Peyer's patch (tissue), 4 donors: ENCODE data around the gene GKN1. TPM values are rescaled to one million over a fixed set of nuclear protein-coding genes. Genes with fewer than 3 reads are reported as not detected.
"Not testable (repeated sequence)": the region's sequence is repeated elsewhere in the genome, so short reads cannot be mapped to it uniquely, and the experiment has no call there.

Experiments used
- DNase-seq, 3 donors: peaks; one replicate each; pipeline ENCODE4 v3.0.0-alpha.2; 2017 to 2019
- H3K27ac ChIP-seq, 4 donors: fragments of 200-600 bp; sonication (generic); one replicate each; pipeline ENCODE4 v1.5.1; 2016 to 2019
- H3K27me3 ChIP-seq, 2 donors: fragments of 200-600 bp; sonication (generic); one replicate each; pipeline ENCODE4 v1.5.1; 2019
- H3K36me3 ChIP-seq, 3 donors: fragments of 200-600 bp; sonication (generic); one replicate each; pipeline ENCODE4 v1.5.1; 2016 to 2019
- H3K4me1 ChIP-seq, 4 donors: fragments of 200-600 bp; sonication (generic); one replicate each; pipeline ENCODE4 v1.5.1; 2016 to 2019
- H3K4me3 ChIP-seq, 4 donors: fragments of 200-600 bp; sonication (generic); 1 replicate in 3 of 4; 2 replicates in 1 of 4; pipeline ENCODE4 v1.5.1; 2016 to 2019; ENCODE audit warnings: mild to moderate bottlenecking in 1 of 4
- H3K9me3 ChIP-seq, 4 donors: fragments of 200-600 bp; sonication (generic); one replicate each; pipeline ENCODE4 v1.5.1; 2016 to 2019; ENCODE audit warnings: mild to moderate bottlenecking in 1 of 4
- POLR2A ChIP-seq, 2 donors: fragments of 450-650 bp; IDR thresholded peaks; one replicate each; pipeline ENCODE4 v1.5.1; 2017; ENCODE audit warnings: antibody characterized with exemption in 2 of 2, mild to moderate bottlenecking in 2 of 2, moderate library complexity in 2 of 2
- total RNA-seq, 4 donors: library from RNA; depleted of rRNA; stranded (reverse); fragments of >200 nt; gene quantifications; one replicate each; pipeline ENCODE4 v1.1.0, GENCODE V29; 2016
- TF ChIP-seq, protein P1 (sequence below), 6 experiments: fragments of 450-650 bp in 4 of 6; fragments of 200-600 bp in 2 of 6; sonication (generic) in 1 of 6; IDR thresholded peaks; one replicate each; pipeline ENCODE4 v1.5.1; 2017 to 2019; ENCODE audit warnings: antibody characterized with exemption in 6 of 6, mild to moderate bottlenecking in 3 of 6, moderate library complexity in 1 of 6

The GKN1 gene
- total RNA-seq, 4 donors from 2014 or later, result not detected

DNA sequence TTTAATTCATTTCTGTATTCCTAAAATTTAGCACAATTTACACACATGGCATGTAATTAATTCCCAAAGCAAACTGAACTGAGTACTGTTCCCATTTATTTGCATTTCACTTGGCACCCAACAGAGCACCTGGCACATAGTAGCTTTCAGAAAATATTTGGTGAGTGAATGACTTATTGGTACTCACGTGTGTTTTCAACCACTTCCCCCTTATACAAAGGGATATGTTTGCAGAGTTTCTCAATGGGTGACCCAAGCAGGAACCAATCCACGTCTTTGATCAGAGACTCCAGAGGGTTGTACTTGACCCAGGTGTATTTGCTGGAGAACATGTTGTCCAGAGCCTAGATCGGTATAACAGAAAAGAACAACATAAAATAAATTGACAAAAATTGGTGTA, 28.3 kb upstream of the GKN1 start:
- TF ChIP-seq, protein P1, sequence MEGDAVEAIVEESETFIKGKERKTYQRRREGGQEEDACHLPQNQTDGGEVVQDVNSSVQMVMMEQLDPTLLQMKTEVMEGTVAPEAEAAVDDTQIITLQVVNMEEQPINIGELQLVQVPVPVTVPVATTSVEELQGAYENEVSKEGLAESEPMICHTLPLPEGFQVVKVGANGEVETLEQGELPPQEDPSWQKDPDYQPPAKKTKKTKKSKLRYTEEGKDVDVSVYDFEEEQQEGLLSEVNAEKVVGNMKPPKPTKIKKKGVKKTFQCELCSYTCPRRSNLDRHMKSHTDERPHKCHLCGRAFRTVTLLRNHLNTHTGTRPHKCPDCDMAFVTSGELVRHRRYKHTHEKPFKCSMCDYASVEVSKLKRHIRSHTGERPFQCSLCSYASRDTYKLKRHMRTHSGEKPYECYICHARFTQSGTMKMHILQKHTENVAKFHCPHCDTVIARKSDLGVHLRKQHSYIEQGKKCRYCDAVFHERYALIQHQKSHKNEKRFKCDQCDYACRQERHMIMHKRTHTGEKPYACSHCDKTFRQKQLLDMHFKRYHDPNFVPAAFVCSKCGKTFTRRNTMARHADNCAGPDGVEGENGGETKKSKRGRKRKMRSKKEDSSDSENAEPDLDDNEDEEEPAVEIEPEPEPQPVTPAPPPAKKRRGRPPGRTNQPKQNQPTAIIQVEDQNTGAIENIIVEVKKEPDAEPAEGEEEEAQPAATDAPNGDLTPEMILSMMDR (IDR thresholded peaks at IDR 0.05), result no peak
- no peak for TF ChIP-seq POLR2A (IDR thresholded peaks at IDR 0.05)
- Histone ChIP-seq H3K27me3 (no peaks in the 10 kb centered on the region), H3K36me3 (no peaks in the 10 kb centered on the region), H3K4me1 (no peaks in the 10 kb centered on the region), H3K4me3 (no peak overlapping the region), H3K27ac (no peak overlapping the region), H3K9me3 (no peaks in the 10 kb centered on the region)
- no peak for DNase-seq

DNA sequence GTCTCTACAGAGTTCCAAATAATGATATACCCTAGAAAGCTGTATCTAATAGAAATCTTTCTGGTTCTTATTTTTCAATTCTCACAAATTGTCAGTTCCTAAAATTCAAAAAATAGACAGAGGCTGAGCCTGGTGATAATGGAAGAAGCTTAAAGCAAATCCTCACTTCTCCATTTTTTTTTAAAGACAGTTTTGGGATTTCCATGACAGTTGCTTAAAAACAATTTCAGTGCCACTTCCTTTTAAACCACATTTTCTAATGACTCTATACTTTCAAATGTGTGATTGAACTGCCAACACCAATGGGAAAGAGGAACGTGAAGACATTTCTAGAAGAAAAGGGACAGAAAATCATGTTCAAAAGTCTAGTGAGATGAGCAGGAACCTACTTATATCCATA, 25.7 kb upstream of the GKN1 start:
- Histone ChIP-seq H3K4me1 (no peaks in the 10 kb centered on the region), H3K27me3 (no peaks in the 10 kb centered on the region), H3K4me3 (no peak overlapping the region), H3K9me3 (no peaks in the 10 kb centered on the region), H3K27ac (no peak overlapping the region), H3K36me3 (no peaks in the 10 kb centered on the region)
- TF ChIP-seq, protein P1 (IDR thresholded peaks at IDR 0.05), result no peak
- no peak for TF ChIP-seq POLR2A (IDR thresholded peaks at IDR 0.05)
- no peak for DNase-seq

DNA sequence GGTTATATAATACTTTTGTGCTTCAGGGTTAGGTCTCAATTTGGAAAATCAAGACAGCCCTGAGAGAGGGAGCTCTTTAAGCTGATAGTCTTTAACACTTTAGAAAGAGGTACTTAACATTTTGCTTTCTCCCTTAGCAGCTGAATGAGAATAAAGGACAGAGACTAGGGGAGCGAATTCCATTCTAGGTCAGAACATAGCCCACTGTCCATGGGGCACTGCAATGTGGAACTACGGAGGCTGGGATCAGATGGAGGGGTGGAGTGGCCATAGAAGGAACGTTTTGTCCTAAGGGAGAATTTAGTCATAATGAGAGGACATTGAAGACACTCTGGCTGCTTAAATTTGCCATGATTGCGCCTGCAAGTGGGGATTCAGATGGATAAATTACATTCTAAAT, 22.5 kb upstream of the GKN1 start:
- no peaks in the 10 kb centered on the region for H3K36me3 ChIP-seq
- no peak overlapping the region for H3K27ac ChIP-seq
- no peaks in the 10 kb centered on the region for H3K4me1 ChIP-seq
- H3K27me3 ChIP-seq, result no peaks in the 10 kb centered on the region
- no peak for DNase-seq
- TF ChIP-seq POLR2A (IDR thresholded peaks at IDR 0.05), result no peak
- H3K4me3 ChIP-seq, result no peak overlapping the region
- no peaks in the 10 kb centered on the region for H3K9me3 ChIP-seq

DNA sequence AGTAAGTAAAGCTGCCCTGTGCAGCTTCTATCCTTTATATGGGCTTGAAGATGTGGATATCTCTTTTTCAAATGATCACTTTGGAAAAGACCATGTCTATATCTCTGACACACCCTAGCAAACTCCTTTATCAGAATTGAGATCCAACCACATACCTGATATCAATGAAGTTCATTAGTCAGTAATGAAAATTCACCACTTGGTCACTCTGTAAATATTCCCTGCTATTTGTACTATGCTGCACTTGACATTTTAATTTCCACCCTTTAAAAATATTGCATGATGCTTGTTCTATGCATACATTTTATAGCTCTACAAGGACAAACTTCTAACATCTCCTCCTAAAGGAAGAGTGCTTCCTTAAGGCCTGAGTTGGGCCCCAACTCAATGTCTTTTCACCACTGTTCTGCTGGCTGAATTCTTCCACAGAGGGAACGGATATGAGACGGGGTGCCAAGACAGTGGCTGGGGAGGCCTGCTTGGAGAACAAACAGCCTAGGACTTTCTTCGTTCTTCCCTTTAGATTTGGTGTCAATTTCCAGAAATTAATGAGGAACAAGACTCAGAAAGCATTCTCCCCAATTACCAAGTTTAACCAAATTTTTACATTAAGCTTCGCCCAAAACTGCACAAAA, 21.4 kb upstream of the GKN1 start, which contains the start of gene GKN2:
TSS of gene GKN2 (minus strand) at position 7 of the 635 bp plus-strand sequence. CDS start 32 bp downstream, outside the sequence.
- no peak within 1 kb of the TSS for H3K4me3 ChIP-seq
- no peaks in the 10 kb centered on the region for H3K4me1 ChIP-seq
- H3K27ac ChIP-seq, result no peak within 1 kb of the TSS
- H3K9me3 ChIP-seq, result no peaks in the 10 kb centered on the region
- no peaks in the 10 kb centered on the region for H3K36me3 ChIP-seq
- no peaks in the 10 kb centered on the region for H3K27me3 ChIP-seq
- DNase-seq, result no peak
- TF ChIP-seq, protein P1 (IDR thresholded peaks at IDR 0.05), result no peak
- no peak for TF ChIP-seq POLR2A (IDR thresholded peaks at IDR 0.05)

DNA sequence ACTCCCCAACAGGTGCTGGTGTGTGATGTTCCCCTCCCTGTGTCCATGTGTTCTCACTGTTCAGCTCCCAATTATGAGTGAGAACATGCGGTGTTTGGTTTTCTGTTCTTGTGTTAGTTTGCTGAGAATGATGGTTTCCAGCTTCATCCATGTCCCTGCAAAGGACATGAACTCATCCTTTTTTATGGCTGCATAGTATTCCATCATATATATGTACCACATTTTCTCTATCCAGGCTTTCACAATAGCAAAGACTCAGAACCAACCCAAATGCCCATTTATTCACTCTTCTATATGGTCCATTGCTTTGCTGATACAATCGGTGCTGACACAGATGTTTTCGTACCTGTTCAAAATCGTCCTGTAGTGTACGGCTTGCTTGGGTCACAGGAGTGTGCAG, 19.0 kb upstream of the GKN1 start:
- H3K27ac ChIP-seq, DNase-seq, H3K9me3 ChIP-seq, H3K36me3 ChIP-seq, H3K4me3 ChIP-seq, H3K27me3 ChIP-seq, H3K4me1 ChIP-seq: not testable (repeated sequence)

DNA sequence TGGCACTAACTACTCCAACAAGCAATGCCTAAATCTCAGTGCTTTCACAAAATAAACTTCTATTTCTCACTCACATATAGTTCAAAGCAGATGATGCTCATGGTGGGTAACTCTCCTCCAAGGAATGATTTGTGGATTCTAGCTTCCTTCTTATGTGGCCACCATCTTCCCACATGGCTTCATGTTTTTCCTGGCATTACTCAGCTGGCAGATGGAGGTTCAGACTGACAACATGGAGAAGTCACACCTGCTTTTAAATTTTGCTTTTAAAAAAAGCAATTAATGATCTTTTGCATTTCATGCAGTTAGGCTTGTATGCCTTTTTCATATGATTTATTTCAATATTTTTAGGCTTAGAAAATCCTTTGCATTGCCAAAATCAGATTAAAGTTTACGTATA, 15.4 kb upstream of the GKN1 start:
- H3K4me1 ChIP-seq, result no peaks in the 10 kb centered on the region
- H3K27ac ChIP-seq, result no peak overlapping the region
- no peaks in the 10 kb centered on the region for H3K27me3 ChIP-seq
- H3K9me3 ChIP-seq, result no peaks in the 10 kb centered on the region
- H3K36me3 ChIP-seq, result no peaks in the 10 kb centered on the region
- no peak for TF ChIP-seq POLR2A (IDR thresholded peaks at IDR 0.05)
- TF ChIP-seq, protein P1 (IDR thresholded peaks at IDR 0.05), result no peak
- H3K4me3 ChIP-seq, result no peak overlapping the region
- no peak for DNase-seq

DNA sequence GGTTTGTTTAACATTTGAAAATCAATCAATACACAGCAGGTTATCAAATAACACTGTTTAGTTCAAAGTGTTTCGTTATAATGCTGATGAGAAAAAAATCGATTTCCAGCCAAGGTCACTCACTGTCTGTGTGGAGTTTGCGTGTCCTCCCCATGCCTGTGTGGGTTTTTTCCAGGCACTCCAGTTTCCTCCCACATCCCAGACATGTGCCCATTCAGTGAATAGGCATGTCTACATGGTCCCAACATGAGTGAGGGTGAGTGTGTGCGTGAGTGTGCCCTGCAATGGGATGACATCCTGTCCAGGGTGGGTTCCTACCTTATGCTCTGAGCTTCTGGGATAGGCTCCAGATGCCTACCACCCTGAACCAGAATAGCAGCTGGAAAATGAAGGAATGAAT, 13.1 kb upstream of the GKN1 start:
- no peak overlapping the region for H3K4me3 ChIP-seq
- H3K4me1 ChIP-seq, result no peaks in the 10 kb centered on the region
- no peak for DNase-seq
- no peaks in the 10 kb centered on the region for H3K36me3 ChIP-seq
- no peak overlapping the region for H3K27ac ChIP-seq
- no peaks in the 10 kb centered on the region for H3K27me3 ChIP-seq
- no peaks in the 10 kb centered on the region for H3K9me3 ChIP-seq
- TF ChIP-seq, protein P1 (IDR thresholded peaks at IDR 0.05), result no peak
- no peak for TF ChIP-seq POLR2A (IDR thresholded peaks at IDR 0.05)
